ENCODE results near the gene YLPM1.

The YLPM1 gene

GRCh38 chr14:74840603-74841030, 77.5 kb downstream of the YLPM1 start:
- in situ Hi-C loops (cut with HindIII; ENCODE audit: low sequenced_read_pairs) = loop anchor here (10.0 kb wide), 1 partner anchor 224 kb away; the partner anchor contains the start of genes ACYP1 and ZC2HC1C

- in situ Hi-C loops (cut with HindIII; ENCODE audit: low sequenced_read_pairs) = loop anchor here (10.0 kb wide), 1 partner anchor 223 kb away; the partner anchor contains the start of genes ACYP1 and ZC2HC1C
Measured at GRCh38 chr14:74841230-74842207, 78.4 kb downstream of the YLPM1 start.

- in situ Hi-C loops (cut with HindIII; ENCODE audit: low sequenced_read_pairs) = loop anchor here (10.0 kb wide), 1 partner anchor 221 kb away; the partner anchor contains the start of genes ACYP1 and ZC2HC1C
Measured at GRCh38 chr14:74843653-74844052, 80.5 kb downstream of the YLPM1 start.

GRCh38 chr14:74846168-74846567, 83.1 kb downstream of the YLPM1 start:
- in situ Hi-C loops (cut with HindIII; ENCODE audit: low sequenced_read_pairs) = loop anchor here (10.0 kb wide), 1 partner anchor 219 kb away; the partner anchor contains the start of genes ACYP1 and ZC2HC1C

- in situ Hi-C loops (cut with HindIII; ENCODE audit: low sequenced_read_pairs) = loop anchor here (10.0 kb wide), 1 partner anchor 218 kb away; the partner anchor contains the start of genes ACYP1 and ZC2HC1C
Measured at GRCh38 chr14:74846968-74847665, 84.0 kb downstream of the YLPM1 start.

- in situ Hi-C loops (cut with HindIII; ENCODE audit: low sequenced_read_pairs) = loop anchor here (10.0 kb wide), 1 partner anchor 216 kb away; the partner anchor contains the start of genes ACYP1 and ZC2HC1C
Measured at GRCh38 chr14:74848768-74849167, 85.7 kb downstream of the YLPM1 start.

- in situ Hi-C loops (cut with HindIII; ENCODE audit: low sequenced_read_pairs) = loop anchor here (10.0 kb wide), 1 partner anchor 112 kb away; no protein-coding TSS in a partner anchor
Measured at GRCh38 chr14:74852922-74853530, 89.9 kb downstream of the YLPM1 start.

- in situ Hi-C loops (cut with HindIII; ENCODE audit: low sequenced_read_pairs) = loop anchor here (10.0 kb wide), 1 partner anchor 111 kb away; no protein-coding TSS in a partner anchor
Measured at GRCh38 chr14:74853581-74853980, 90.5 kb downstream of the YLPM1 start.

- in situ Hi-C loops (cut with HindIII; ENCODE audit: low sequenced_read_pairs) = loop anchor here (5.0 to 10.0 kb wide), 2 partner anchors 52 to 110 kb away; no protein-coding TSS in a partner anchor
Measured at GRCh38 chr14:74855021-74855420, 91.9 kb downstream of the YLPM1 start.

GRCh38 chr14:74855945-74856344, 92.8 kb downstream of the YLPM1 start:
- in situ Hi-C loops (cut with HindIII; ENCODE audit: low sequenced_read_pairs) = loop anchor here (5.0 to 10.0 kb wide), 2 partner anchors 51 to 109 kb away; no protein-coding TSS in a partner anchor

GRCh38 chr14:74856366-74856765, 93.2 kb downstream of the YLPM1 start:
- in situ Hi-C loops (cut with HindIII; ENCODE audit: low sequenced_read_pairs) = loop anchor here (5.0 to 10.0 kb wide), 2 partner anchors 51 to 108 kb away; no protein-coding TSS in a partner anchor

- in situ Hi-C loops (cut with HindIII; ENCODE audit: low sequenced_read_pairs) = loop anchor here (5.0 to 10.0 kb wide), 2 partner anchors 49 to 107 kb away; no protein-coding TSS in a partner anchor
Measured at GRCh38 chr14:74858022-74858421, 94.9 kb downstream of the YLPM1 start.

GRCh38 chr14:74859757-74860552, 96.8 kb downstream of the YLPM1 start:
- in situ Hi-C loops (cut with HindIII; ENCODE audit: low sequenced_read_pairs) = loop anchor here (5.0 to 10.0 kb wide), 2 partner anchors 47 to 105 kb away; no protein-coding TSS in a partner anchor

GRCh38 chr14:74860899-74861733, 98.0 kb downstream of the YLPM1 start:
- in situ Hi-C loops (cut with HindIII; ENCODE audit: low sequenced_read_pairs) = no loop called here

GRCh38 chr14:74861734-74862090, 98.6 kb downstream of the YLPM1 start:
- in situ Hi-C loops (cut with HindIII; ENCODE audit: low sequenced_read_pairs) = no loop called here

- in situ Hi-C loops (cut with HindIII; ENCODE audit: low sequenced_read_pairs) = no loop called here
Measured at GRCh38 chr14:74863274-74863673, 100.2 kb downstream of the YLPM1 start.

GRCh38 chr14:74864198-74864597, 101.1 kb downstream of the YLPM1 start:
- in situ Hi-C loops (cut with HindIII; ENCODE audit: low sequenced_read_pairs) = no loop called here

GRCh38 chr14:74865156-74865555, 102.0 kb downstream of the YLPM1 start:
- in situ Hi-C loops (cut with HindIII; ENCODE audit: low sequenced_read_pairs) = no loop called here
